ENCODE measurements around the gene LDHAL6B. TPM values are rescaled to one million over a fixed set of nuclear protein-coding genes. Genes with fewer than 3 reads are reported as not detected.

LDHAL6B gene
- total and polyA plus RNA-seq, 2 of the 8 experiments (the other 6 are each of a cell fraction or from before 2014, with no cell fraction given), result not detected

- TF ChIP-seq, protein P1, sequence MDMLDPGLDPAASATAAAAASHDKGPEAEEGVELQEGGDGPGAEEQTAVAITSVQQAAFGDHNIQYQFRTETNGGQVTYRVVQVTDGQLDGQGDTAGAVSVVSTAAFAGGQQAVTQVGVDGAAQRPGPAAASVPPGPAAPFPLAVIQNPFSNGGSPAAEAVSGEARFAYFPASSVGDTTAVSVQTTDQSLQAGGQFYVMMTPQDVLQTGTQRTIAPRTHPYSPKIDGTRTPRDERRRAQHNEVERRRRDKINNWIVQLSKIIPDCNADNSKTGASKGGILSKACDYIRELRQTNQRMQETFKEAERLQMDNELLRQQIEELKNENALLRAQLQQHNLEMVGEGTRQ (IDR thresholded peaks at IDR 0.05; ENCODE audit: low read length), result no peak
- no peak for TF ChIP-seq CREB1 (IDR thresholded peaks at IDR 0.05)
Observed at GRCh38 chr15:59222906-59223550, 16.4 kb downstream of the LDHAL6B start (continued).

All from H1 (cell line).